HG03469 (cell line): ENCODE data around the gene ARAP1.

ENCODE experiments used
- ATAC-seq: cut with Tn5 transposase; IDR thresholded peaks from one replicate; pipeline ENCODE4 v1.9.1; 2021; ENCODE audit warnings: mild to moderate bottlenecking, moderate library complexity, moderate number of reproducible peaks; ENCODE audit not compliant: unreplicated experiment

The ARAP1 gene

GRCh38 chr11:72780296-72781062 lies 28.3 kb upstream of the ARAP1 start:
- ATAC-seq: no peak

- no peak for ATAC-seq
Measured at GRCh38 chr11:72779495-72780128, 27.4 kb upstream of the ARAP1 start.

- ATAC-seq: no peak
Measured at GRCh38 chr11:72778535-72779494, 26.6 kb upstream of the ARAP1 start.

- ATAC-seq: no peak
Measured at GRCh38 chr11:72777755-72778278, 25.6 kb upstream of the ARAP1 start.

GRCh38 chr11:72776844-72777754 lies 24.9 kb upstream of the ARAP1 start:
- no peak for ATAC-seq

GRCh38 chr11:72776117-72776843 lies 24.1 kb upstream of the ARAP1 start:
- ATAC-seq: no peak

GRCh38 chr11:72775288-72776110 lies 23.3 kb upstream of the ARAP1 start:
- no peak for ATAC-seq

- ATAC-seq: no peak
Measured at GRCh38 chr11:72774499-72774898, 22.3 kb upstream of the ARAP1 start.

GRCh38 chr11:72773696-72774095 lies 21.5 kb upstream of the ARAP1 start:
- no peak for ATAC-seq

GRCh38 chr11:72773291-72773690 lies 21.1 kb upstream of the ARAP1 start:
- ATAC-seq: no peak

GRCh38 chr11:72772059-72772458 lies 19.9 kb upstream of the ARAP1 start:
- no peak for ATAC-seq

- ATAC-seq: no peak
Measured at GRCh38 chr11:72771507-72771906, 19.3 kb upstream of the ARAP1 start.

- no peak for ATAC-seq
Measured at GRCh38 chr11:72770799-72771198, 18.6 kb upstream of the ARAP1 start.

GRCh38 chr11:72769680-72770079 lies 17.5 kb upstream of the ARAP1 start:
- no peak for ATAC-seq

GRCh38 chr11:72768581-72768980 lies 16.4 kb upstream of the ARAP1 start:
- ATAC-seq: no peak

GRCh38 chr11:72767203-72768062 lies 15.2 kb upstream of the ARAP1 start:
- ATAC-seq: no peak

- ATAC-seq: no peak
Measured at GRCh38 chr11:72766152-72766902, 14.1 kb upstream of the ARAP1 start.
